ENCODE measurements around the gene PDGFRA.
"Not testable (repeated sequence)": the region's sequence is repeated elsewhere in the genome, so short reads cannot be mapped to it uniquely, and the experiment has no call there.

Gene PDGFRA

GRCh38 chr4:54226404-54227255 is 2.5 kb upstream of the PDGFRA start:
- in situ Hi-C loops (cut with HindIII; ENCODE audit: low pct_ligation_motif_present, low pct_unique_long_range_greater_than_20kb, low sequenced_read_pairs) = no loop called here
- no peak for DNase-seq

GRCh38 chr4:54227256-54228055 is 1.6 kb upstream of the PDGFRA start:
- in situ Hi-C loops (cut with HindIII; ENCODE audit: low pct_ligation_motif_present, low pct_unique_long_range_greater_than_20kb, low sequenced_read_pairs) = no loop called here
- peak; percentile 33 for DNase-seq

DNA sequence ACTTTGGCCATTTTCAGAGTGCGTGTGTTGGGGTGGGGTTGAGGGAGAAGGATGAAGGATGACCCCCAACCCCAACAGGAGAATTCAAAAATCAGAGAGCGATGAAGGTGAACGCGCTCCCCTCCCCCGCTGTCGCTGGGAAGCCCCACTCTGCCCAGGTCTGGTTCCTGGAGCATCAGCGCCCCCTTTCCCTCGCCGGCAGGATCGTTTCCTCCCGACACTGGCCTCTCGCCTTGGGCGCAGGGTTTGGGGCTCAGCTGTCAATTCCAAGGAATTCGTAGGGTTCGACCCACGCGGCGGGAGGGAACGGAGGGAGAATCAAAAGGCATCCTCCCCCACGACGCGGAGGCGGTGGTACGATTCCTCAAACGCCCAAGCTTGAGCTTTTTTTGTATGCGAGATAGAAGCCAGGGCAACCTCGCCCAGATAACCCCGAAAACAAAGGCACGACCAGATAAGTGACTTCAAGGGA is 1.0 kb upstream of the PDGFRA start:
- in situ Hi-C loops (cut with HindIII; ENCODE audit: low pct_ligation_motif_present, low pct_unique_long_range_greater_than_20kb, low sequenced_read_pairs) = no loop called here

DNA sequence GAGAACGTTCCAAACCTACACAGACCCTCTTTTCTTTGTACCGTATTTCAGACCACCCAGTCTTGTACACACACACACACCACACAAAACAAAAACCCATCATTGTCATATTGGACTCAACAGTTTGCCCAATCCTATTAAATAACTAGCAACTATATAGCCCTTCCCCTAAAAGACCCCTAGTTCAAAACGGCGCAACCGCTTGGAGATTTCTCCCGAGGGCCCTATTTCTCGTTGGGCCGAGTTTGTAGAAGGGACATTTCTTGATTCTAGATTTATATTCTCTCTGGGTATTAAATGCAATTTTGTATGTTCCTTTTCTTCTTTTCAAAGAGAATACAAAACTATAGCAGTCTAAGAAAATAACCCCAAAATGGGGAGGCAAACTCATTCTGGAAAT is 547 bp upstream of the PDGFRA start:
- in situ Hi-C loops (cut with HindIII; ENCODE audit: low pct_ligation_motif_present, low pct_unique_long_range_greater_than_20kb, low sequenced_read_pairs) = no loop called here
- no peak for DNase-seq

More for the DNA sequence above, 1.0 kb upstream of the PDGFRA start:
- DNase-seq = peak; percentile 59

- no peak for DNase-seq
- in situ Hi-C loops (cut with HindIII; ENCODE audit: low pct_ligation_motif_present, low pct_unique_long_range_greater_than_20kb, low sequenced_read_pairs) = no loop called here
Measured at GRCh38 chr4:54229631-54230483, 764 bp downstream of the PDGFRA start.

DNA sequence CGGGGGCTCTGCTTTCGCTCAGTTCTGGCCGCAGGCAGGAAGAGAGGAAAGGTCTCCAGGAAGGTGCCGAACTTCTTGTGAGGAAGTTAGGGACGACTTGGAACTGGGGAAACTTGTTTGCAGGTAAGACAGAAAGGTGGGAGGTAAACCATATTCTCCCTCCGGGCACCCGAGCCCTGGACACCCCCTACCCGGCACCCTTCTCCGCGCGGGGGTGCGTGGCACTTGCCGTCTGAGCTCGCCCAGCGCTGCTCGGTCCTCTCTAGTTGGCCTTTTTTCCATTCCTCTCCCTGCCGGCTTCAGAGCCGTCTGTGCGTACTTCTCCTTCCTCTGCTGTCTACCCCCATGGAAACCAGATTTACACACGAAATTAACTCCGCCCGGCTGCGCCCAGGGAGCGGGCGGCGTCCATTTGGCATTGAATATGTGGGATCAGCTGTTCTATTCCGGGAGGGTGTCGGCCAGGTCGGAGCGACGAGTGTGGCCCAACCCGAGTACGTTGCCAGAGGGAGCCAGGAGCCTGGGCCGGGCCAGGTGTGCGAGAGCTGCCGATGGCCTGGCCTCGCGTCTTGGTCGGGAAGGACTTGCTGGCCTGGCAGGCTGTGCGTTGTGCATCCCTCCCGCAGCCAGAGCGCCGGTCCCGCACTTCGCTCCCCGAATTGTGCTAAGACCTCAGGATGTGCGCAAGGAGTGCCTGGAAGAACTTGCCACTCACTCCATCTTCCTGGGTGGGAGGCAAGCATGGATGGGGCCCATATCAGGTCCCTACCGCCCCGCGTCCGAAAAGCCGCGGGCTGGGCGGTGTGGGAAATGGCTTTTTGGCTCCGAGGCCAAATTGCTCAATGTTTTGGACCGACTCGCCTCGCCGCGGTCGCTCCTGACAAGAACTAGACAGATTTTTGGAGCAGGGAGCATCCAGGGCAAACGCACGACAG is 1.7 kb downstream of the PDGFRA start:
- in situ Hi-C loops (cut with HindIII; ENCODE audit: low pct_ligation_motif_present, low pct_unique_long_range_greater_than_20kb, low sequenced_read_pairs) = no loop called here
- DNase-seq = no peak

DNA sequence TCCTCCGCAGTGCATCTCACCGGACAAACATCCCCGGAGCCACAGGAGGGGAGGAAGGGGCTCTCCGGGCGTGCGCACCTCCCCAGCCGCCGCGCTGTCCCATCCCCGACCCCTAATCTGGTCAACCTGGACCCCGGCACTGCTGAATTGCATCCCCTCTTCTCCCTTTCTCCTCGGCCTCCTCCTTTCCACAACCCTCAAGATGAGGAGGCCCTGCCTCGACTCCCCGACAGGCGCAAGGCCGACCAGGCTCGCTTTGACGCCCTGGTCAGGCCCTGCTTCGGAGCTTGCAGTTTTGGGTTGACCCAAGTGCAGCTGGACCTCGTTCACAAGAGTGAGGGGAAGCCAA is 2.3 kb downstream of the PDGFRA start:
- in situ Hi-C loops (cut with HindIII; ENCODE audit: low pct_ligation_motif_present, low pct_unique_long_range_greater_than_20kb, low sequenced_read_pairs) = no loop called here
- DNase-seq = no peak

DNA sequence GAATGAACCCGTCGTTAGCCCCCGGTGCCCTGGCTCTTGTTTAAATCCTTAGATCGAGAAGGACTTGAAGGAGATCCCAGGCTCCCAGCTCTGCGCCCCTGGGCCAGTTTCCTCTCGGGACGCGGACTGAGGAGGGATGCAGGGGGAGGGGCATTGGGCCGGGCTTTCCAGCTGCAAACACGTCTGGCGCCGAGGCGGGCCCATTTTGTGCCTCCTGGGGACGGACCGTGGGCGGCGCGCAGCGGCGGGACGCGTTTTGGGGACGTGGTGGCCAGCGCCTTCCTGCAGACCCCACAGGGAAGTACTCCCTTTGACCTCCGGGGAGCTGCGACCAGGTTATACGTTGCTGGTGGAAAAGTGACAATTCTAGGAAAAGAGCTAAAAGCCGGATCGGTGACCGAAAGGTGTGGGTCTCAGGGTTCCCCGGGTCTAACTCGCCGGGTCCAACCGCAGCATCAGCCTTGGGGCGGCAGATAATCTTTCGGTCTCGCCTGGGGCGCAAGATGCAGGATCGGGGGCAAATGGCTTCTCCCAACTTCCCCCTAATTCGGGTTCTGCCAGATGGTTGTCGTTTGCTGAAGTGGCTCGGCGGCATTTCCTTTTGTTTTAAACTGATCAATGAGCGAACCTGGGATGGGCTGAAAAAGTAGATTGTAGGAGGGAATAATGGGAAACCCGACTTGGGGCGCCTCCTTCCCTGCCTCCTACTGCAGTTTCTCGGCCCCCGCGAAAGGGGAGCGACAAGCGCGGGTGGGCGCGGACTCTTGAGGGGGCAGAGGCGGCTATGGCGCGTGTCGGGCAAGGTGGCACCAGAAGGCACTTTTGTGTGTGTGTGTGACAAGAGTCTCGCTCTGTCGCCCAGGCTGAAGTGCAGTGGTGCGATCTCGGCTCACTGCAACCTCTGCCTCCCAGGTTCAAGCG is 2.9 kb downstream of the PDGFRA start:
- in situ Hi-C loops (cut with HindIII; ENCODE audit: low pct_ligation_motif_present, low pct_unique_long_range_greater_than_20kb, low sequenced_read_pairs) = no loop called here
- no peak for DNase-seq

DNA sequence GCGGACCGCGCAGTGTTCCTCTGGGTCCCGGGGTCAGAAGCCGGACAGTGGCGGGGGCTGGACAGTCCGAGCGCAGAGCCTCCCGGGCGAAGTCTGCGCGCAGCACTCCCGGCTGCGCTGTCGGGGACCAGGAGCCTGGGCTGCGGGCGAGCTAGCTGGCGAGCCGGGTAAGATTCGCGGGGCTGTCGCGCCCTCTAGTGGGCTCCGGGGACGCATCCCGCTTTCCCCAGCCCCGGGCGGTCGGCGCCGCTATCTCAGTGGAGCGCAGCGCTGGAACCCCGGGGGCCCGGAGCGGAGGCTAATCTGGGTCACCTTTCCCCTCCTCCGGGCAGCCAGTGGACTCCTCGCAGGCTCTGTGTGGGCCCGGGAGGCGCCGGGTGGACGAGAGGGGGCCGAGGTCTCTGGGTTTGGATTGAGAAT is 4.2 kb downstream of the PDGFRA start:
- in situ Hi-C loops (cut with HindIII; ENCODE audit: low pct_ligation_motif_present, low pct_unique_long_range_greater_than_20kb, low sequenced_read_pairs) = no loop called here

DNA sequence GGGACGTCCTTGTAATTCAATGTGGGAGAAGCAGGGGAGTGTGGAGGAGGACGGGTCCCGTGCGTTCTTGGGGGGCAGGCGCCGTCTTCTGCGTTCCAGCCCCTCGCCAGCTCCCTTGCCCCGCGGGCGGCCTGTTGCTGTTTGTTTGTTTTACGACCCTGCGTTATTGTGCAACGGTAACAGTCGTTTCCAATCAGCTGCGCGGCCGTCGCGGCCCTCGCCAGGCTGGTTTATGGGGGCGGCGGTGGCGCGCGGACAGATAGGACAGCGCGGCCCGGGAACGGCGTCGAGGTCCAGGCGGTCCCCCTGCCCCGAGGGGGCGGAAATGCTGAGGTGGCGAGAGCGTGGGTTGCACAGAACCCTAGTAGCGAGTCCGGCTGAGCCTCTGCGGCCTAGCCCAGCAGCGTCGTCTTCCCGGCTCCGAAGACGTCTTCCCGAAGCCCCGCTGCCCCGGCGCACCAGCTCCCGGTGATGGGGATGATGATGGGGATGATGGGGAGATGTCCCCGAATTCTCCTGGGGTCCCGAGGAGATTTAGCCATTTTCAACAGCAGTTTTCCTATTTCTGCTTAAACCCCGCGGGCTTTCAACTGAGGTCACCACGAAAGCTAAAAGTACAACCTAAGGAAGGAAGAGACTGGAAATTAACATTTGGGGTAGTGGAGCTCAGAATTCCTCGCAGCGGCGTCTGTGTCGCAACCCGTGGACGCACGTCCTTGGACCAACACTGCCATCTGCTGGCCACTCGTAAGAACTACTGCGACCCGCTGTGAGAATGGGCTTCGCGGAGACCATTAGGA is 4.8 kb downstream of the PDGFRA start:
- peak; percentile 67 for DNase-seq
- in situ Hi-C loops (cut with HindIII; ENCODE audit: low pct_ligation_motif_present, low pct_unique_long_range_greater_than_20kb, low sequenced_read_pairs) = no loop called here

More for the DNA sequence above, 4.2 kb downstream of the PDGFRA start:
- DNase-seq = peak; percentile 82

- in situ Hi-C loops (cut with HindIII; ENCODE audit: low pct_ligation_motif_present, low pct_unique_long_range_greater_than_20kb, low sequenced_read_pairs) = no loop called here
- DNase-seq = no peak
Measured at GRCh38 chr4:54234497-54235205, 5.6 kb downstream of the PDGFRA start.

- in situ Hi-C loops (cut with HindIII; ENCODE audit: low pct_ligation_motif_present, low pct_unique_long_range_greater_than_20kb, low sequenced_read_pairs); DNase-seq: not testable (repeated sequence)
Measured at GRCh38 chr4:54236316-54236715, 7.2 kb downstream of the PDGFRA start.

- DNase-seq = no peak
- in situ Hi-C loops (cut with HindIII; ENCODE audit: low pct_ligation_motif_present, low pct_unique_long_range_greater_than_20kb, low sequenced_read_pairs) = no loop called here
Measured at GRCh38 chr4:54237770-54238169, 8.7 kb downstream of the PDGFRA start.

- in situ Hi-C loops (cut with HindIII; ENCODE audit: low pct_ligation_motif_present, low pct_unique_long_range_greater_than_20kb, low sequenced_read_pairs) = no loop called here
- DNase-seq = no peak
Measured at GRCh38 chr4:54238389-54238788, 9.3 kb downstream of the PDGFRA start.

- DNase-seq; in situ Hi-C loops (cut with HindIII; ENCODE audit: low pct_ligation_motif_present, low pct_unique_long_range_greater_than_20kb, low sequenced_read_pairs): not testable (repeated sequence)
Measured at GRCh38 chr4:54241268-54241823, 12.3 kb downstream of the PDGFRA start.

All from ACHN (cell line).